BLaER1 (cell line): ENCODE data around the gene TPO.

Experiments
- H3K27ac ChIP-seq: shearing (Covaris generic); formaldehyde crosslinking; 2 replicates; pipeline ENCODE4 v1.8.1; 2022
- H3K27me3 ChIP-seq: shearing (Covaris generic); formaldehyde crosslinking; 2 replicates; pipeline ENCODE4 v1.8.1; 2022
- H3K36me3 ChIP-seq: shearing (Covaris generic); formaldehyde crosslinking; 2 replicates; pipeline ENCODE4 v1.8.1; 2022
- H3K4me1 ChIP-seq: shearing (Covaris generic); formaldehyde crosslinking; 2 replicates; pipeline ENCODE4 v1.8.1; 2022
- H3K4me2 ChIP-seq: shearing (Covaris generic); formaldehyde crosslinking; 2 replicates; pipeline ENCODE4 v1.8.1; 2022
- H3K4me3 ChIP-seq: shearing (Covaris generic); formaldehyde crosslinking; 2 replicates; pipeline ENCODE4 v1.8.1; 2022
- H3K9ac ChIP-seq: shearing (Covaris generic); formaldehyde crosslinking; 2 replicates; pipeline ENCODE4 v1.8.1; 2022
- H3K9me3 ChIP-seq: shearing (Covaris generic); formaldehyde crosslinking; 2 replicates; pipeline ENCODE4 v1.8.1; 2022
- H4K20me1 ChIP-seq: shearing (Covaris generic); formaldehyde crosslinking; 2 replicates; pipeline ENCODE4 v1.8.1; 2022
- Cebpa-rat ChIP-seq: shearing (Covaris generic); IDR thresholded peaks from 2 replicates; pipeline ENCODE4 v1.8.1; 2022

TPO gene

DNA sequence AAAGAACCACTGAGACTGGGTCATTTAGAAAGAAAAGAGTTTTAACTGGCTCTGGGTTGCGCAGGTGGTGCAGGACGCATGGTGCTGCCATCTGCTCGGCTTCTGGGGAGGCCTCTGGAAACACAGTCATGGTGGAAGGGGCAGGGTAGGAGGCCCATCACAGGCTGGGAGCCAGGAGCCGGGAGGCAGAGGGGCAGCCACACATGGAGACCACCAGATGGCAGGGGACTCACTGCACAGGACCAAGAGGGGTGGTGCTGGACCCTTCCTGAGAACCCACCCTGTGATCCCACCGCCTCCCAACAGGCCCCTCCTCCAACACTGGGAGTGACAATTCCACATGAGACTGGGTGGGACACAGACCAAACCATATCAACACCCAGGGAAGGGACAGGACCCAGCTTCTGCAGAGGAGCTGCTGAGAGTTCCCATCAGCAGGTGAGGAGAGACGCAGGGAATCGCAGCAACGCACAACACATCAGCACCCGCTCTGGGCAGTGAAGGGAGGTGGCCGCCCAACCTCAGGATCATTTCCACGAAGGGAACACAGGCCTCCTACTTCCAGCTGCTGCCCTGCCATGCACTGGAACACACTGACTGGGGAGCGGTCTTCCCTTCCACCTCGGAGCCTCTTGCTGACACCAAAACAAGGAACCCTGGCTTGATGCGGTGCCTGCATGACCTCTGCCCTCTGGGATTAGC lies 130.7 kb downstream of the TPO start:
- H3K4me3 ChIP-seq: no peak overlapping the region
- H3K4me2 ChIP-seq: peak overlapping the region; percentile 72

DNA sequence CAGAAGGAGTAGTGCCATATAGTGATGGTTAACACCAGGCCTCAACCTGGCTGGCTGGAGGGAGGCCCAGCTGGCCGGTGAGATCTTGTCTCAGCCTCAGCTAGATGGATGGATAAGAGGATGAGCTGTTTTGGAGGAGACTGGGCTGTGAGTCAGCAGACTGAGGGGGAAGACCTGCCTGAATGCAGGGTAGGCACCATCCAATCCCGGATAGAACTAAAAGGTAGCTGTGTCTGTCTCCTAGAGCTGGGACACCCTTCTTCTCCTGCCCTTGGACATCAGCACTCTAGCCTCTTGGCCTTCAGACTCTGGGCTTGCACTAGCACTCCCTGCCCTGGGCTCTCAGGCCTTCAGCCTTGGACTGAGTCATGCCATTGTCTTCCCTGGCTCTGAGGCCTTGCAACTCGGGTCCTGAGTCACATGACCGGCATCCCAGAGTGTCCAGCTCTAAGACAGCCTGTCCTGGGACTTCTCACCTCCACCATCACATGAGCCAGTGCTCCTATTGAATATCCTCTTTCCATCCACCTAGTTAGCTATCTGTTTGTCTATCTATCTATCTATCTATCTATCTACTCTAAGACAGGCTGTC lies 131.3 kb downstream of the TPO start:
- no peaks in the 10 kb centered on the region for H3K9me3 ChIP-seq
- no peaks in the 10 kb centered on the region for H3K36me3 ChIP-seq
- TF ChIP-seq Cebpa-rat: no peak
- H3K27ac ChIP-seq: no peak overlapping the region; the same call in 1 of the 2 replicates
- H3K4me1 ChIP-seq: peaks cover 70% of the 10 kb centered on the region
- no peaks in the 10 kb centered on the region for H3K27me3 ChIP-seq
- H3K9ac ChIP-seq: no peak overlapping the region
- peaks cover 39% of the 10 kb centered on the region; the same call in 1 of the 2 replicates for H4K20me1 ChIP-seq
- no peak overlapping the region for H3K4me3 ChIP-seq
- H3K4me2 ChIP-seq: no peak overlapping the region

More for the DNA sequence above, 130.7 kb downstream of the TPO start:
- H3K4me1 ChIP-seq: peaks cover 72% of the 10 kb centered on the region
- H3K9me3 ChIP-seq: no peaks in the 10 kb centered on the region
- H3K9ac ChIP-seq: no peak overlapping the region
- TF ChIP-seq Cebpa-rat: no peak
- no peaks in the 10 kb centered on the region for H3K36me3 ChIP-seq
- H3K27ac ChIP-seq: no peak overlapping the region
- peaks cover 33% of the 10 kb centered on the region; the same call in 1 of the 2 replicates for H4K20me1 ChIP-seq
- H3K27me3 ChIP-seq: no peaks in the 10 kb centered on the region

DNA sequence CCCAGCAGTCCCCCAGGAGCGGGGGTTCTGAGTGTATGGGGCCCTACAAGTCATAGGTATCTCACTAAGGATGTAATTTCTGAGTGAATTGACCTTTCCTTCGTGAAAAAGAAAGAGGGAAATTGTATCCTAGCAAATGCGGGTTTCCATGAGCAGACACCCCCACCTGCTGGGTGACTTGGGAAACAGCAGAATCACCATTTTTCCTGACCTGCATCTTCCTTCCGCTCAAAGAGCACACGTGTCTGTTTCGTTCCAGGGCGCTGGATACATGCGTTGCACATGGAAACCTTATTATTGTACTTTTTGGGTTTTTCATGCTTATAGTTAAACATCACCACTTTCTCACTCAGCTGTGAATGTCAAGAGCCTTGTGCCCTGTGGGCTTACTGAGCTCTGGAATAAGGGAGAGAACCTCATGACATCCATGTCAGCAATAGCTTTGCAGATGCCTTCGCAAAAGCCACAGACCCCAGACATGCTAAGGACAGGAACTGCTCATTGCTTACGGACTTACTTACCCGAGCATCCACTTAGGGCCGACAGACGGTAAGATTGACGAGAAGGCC lies 132.8 kb downstream of the TPO start:
- no peak for TF ChIP-seq Cebpa-rat
- peak overlapping the region; percentile 52 for H3K4me2 ChIP-seq
- H3K4me3 ChIP-seq: no peak overlapping the region
- no peak overlapping the region for H3K9ac ChIP-seq
- peaks cover 64% of the 10 kb centered on the region for H3K4me1 ChIP-seq
- 0 out of 2 replicates have a peak overlapping the region, but pooled peaks have one; percentile 2 for H3K27ac ChIP-seq
- peaks cover 51% of the 10 kb centered on the region for H4K20me1 ChIP-seq
- H3K9me3 ChIP-seq: no peaks in the 10 kb centered on the region
- H3K36me3 ChIP-seq: no peaks in the 10 kb centered on the region
- H3K27me3 ChIP-seq: no peaks in the 10 kb centered on the region

DNA sequence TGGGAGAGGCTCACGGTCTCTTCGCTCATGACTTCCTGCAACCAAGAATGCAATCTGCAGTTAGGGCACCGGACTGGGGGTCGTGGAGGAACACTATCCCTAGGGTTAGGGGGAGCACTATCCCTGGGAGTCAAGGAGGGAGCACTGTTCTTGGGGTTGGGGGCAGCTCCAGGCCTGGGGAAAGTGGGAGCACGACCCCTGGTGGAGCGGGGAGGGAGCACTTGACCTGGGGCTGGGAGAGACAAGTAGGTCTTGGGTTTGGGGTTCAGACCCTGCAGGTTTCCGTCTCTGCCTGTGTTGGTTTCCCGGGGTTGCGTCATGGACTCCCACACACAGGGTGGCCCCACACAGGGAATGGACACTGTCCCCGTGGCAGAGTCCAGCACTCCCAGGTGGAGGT lies 133.6 kb downstream of the TPO start:
- no peaks in the 10 kb centered on the region for H3K27me3 ChIP-seq
- no peak overlapping the region for H3K4me3 ChIP-seq
- peaks cover 57% of the 10 kb centered on the region for H4K20me1 ChIP-seq
- no peaks in the 10 kb centered on the region for H3K9me3 ChIP-seq
- peaks cover 61% of the 10 kb centered on the region for H3K4me1 ChIP-seq
- no peak overlapping the region for H3K27ac ChIP-seq
- TF ChIP-seq Cebpa-rat: no peak
- no peak overlapping the region for H3K9ac ChIP-seq
- peak overlapping the region; percentile 52; the same call in 1 of the 2 replicates for H3K4me2 ChIP-seq
- no peaks in the 10 kb centered on the region for H3K36me3 ChIP-seq

DNA sequence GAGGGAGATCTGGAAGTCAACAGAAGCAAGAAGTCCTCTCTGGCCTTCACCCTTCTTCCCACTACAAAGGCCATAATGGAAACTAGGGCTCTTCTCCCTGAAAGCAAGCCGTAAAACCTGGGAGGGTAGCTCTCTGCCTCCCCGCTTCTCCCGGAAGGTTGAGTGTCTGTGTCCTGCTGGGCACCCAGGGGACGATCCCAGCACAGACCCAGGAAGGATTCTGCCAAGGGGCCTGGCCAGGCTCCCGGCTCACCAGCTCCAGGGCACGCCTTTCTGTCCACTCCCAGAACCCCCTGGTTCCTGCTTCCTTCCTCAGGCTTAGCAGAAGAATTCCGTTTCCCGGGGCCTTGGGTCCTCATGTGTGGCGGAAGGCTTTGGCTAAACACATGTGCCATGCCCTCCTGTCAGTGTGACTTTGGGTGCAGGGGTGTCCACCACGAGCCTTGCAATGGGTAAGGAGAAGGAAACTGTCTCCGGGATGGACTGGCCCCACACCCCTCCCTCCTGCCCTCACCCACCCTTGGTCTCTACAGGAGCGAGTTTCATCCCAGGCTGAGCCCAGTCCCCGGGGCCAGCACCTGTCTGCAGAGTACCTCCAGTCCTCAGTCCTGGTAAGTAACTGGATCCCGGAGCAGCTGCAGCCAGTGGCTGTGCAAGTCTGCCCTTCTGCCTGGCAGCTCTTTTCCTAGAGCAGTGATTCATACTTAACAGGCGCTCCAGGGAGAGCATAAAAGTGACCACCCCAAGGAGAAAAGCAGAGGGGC lies 135.8 kb downstream of the TPO start:
- H3K27ac ChIP-seq: no peak overlapping the region
- H3K4me1 ChIP-seq: peaks cover 52% of the 10 kb centered on the region
- no peak for TF ChIP-seq Cebpa-rat
- peaks cover 45% of the 10 kb centered on the region for H4K20me1 ChIP-seq
- H3K9me3 ChIP-seq: no peaks in the 10 kb centered on the region
- H3K27me3 ChIP-seq: no peaks in the 10 kb centered on the region
- H3K4me3 ChIP-seq: no peak overlapping the region
- no peaks in the 10 kb centered on the region for H3K36me3 ChIP-seq
- H3K9ac ChIP-seq: no peak overlapping the region
- H3K4me2 ChIP-seq: no peak overlapping the region

DNA sequence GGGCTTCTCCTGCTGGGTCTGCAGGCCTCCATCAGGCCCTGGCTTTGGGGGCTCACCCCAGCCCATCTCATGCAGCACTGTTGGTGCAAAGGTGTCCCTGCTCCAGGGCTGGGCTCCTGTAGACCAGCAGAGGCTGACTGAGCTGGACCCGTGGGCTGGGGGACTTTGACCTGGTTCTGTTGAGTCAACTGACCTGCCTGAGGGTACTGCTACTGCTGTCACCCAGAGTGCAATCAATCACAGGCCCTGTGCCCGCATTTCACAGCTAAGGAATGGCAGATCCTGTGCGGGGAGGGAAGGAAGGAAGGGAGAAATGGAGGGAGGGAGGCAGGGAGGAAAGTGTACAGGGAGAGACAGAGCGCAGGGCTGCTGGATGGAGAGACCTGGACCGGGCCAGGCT lies 136.8 kb downstream of the TPO start:
- no peaks in the 10 kb centered on the region for H3K27me3 ChIP-seq
- no peak for TF ChIP-seq Cebpa-rat
- H3K4me3 ChIP-seq: no peak overlapping the region
- H3K36me3 ChIP-seq: no peaks in the 10 kb centered on the region
- H3K4me2 ChIP-seq: peak overlapping the region; percentile 69; the same call in 1 of the 2 replicates
- H4K20me1 ChIP-seq: peaks cover 38% of the 10 kb centered on the region
- H3K9me3 ChIP-seq: no peaks in the 10 kb centered on the region
- H3K27ac ChIP-seq: no peak overlapping the region
- peaks cover 46% of the 10 kb centered on the region for H3K4me1 ChIP-seq
- H3K9ac ChIP-seq: no peak overlapping the region

DNA sequence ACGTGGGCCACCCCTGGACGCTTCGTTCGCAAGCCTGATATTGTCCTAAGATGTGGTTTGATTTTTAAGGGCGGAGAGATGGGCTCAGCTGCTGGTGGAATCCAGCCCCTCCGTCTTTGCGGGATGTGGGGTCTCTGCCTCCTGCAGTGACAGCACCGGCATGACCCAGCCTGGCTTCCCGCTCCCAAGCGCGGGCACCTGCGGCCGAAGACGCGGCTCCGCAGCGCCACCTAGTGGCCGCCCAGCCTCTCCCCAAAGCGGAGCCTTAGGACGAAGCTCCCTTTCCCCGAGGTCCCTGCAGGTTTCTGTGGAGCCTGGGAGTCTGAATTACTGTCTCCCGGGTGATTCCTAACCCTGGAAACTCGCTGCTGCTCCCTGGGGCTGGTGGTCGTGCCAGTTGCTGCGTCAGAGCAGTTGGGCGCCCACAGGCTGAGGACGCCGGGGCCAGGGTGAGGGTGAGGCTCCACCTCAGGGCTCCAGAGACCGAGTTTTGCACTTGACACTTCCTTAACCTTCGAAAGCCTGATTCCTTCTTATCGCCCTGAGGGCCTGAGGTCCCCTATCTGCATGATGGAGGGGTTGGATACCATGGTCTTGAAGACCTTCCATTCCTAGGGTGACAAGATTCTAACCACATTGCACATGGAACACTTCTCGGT lies 137.5 kb downstream of the TPO start:
- no peak overlapping the region for H3K4me3 ChIP-seq
- H3K36me3 ChIP-seq: no peaks in the 10 kb centered on the region
- H3K27me3 ChIP-seq: no peaks in the 10 kb centered on the region
- peaks cover 38% of the 10 kb centered on the region for H4K20me1 ChIP-seq
- no peaks in the 10 kb centered on the region for H3K9me3 ChIP-seq
- peaks cover 42% of the 10 kb centered on the region for H3K4me1 ChIP-seq
- peak overlapping the region; percentile 69 for H3K4me2 ChIP-seq
- no peak overlapping the region for H3K27ac ChIP-seq
- H3K9ac ChIP-seq: no peak overlapping the region
- no peak for TF ChIP-seq Cebpa-rat

DNA sequence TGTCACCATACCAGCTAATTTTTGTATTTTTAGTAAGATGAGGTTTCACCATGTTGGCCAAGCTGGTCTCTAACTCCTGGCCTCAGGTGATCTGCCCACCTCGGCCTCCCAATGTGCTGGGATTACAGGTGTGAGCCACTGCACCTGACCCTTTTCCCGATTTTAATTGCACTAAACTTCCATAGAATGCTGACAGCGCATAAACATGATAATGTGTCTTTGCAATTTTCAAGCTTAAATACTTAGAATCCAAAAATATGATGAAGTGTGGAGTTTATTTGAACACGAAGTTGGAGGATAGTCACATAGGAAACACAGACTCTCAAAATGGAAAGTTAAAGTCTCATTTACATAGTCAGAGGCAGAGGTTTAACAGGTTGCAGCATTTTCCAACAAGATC lies 138.6 kb downstream of the TPO start:
- H3K9ac ChIP-seq: no peak overlapping the region
- peaks cover 34% of the 10 kb centered on the region for H3K4me1 ChIP-seq
- no peak for TF ChIP-seq Cebpa-rat
- no peak overlapping the region for H3K4me3 ChIP-seq
- no peaks in the 10 kb centered on the region for H3K9me3 ChIP-seq
- no peaks in the 10 kb centered on the region for H3K36me3 ChIP-seq
- peaks cover 32% of the 10 kb centered on the region for H4K20me1 ChIP-seq
- H3K27me3 ChIP-seq: no peaks in the 10 kb centered on the region
- H3K27ac ChIP-seq: no peak overlapping the region
- no peak overlapping the region for H3K4me2 ChIP-seq

DNA sequence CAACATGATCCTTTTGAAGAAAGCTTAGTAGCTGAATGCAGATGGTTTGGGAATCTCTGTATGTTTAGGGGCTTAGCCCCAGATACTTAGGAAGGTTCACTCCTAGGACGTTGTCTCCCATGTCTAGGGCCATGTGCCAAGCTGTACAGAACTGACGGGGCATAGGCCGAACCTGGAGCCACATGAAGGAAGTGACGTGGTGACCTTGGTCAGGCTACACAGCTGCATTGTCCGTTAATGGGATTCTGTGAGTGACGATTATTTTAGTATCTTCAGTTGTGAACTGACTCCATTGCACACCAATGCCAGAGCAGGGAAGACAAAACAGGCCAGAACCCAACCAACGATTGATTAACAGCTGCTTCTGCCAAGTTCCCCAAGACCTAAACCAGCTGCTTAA lies 139.3 kb downstream of the TPO start:
- TF ChIP-seq Cebpa-rat: no peak
- H3K27ac ChIP-seq: no peak overlapping the region
- H3K36me3 ChIP-seq: no peaks in the 10 kb centered on the region
- no peak overlapping the region for H3K4me3 ChIP-seq
- peak overlapping the region; percentile 54 for H3K4me2 ChIP-seq
- H3K9me3 ChIP-seq: no peaks in the 10 kb centered on the region
- peaks cover 36% of the 10 kb centered on the region for H4K20me1 ChIP-seq
- H3K4me1 ChIP-seq: peaks cover 37% of the 10 kb centered on the region
- no peak overlapping the region for H3K9ac ChIP-seq
- no peaks in the 10 kb centered on the region for H3K27me3 ChIP-seq
